SIG-M5 treated with dmso at 0.1 percent for 504 hours (cell line): Measurements from ENCODE around the gene CCDC138.

Experiments used
- DNase-seq: peaks from one replicate; lab custom pipeline; 2025; ENCODE audit not compliant: unreplicated experiment; lab: John Stamatoyannopoulos, UW

Gene CCDC138

DNA sequence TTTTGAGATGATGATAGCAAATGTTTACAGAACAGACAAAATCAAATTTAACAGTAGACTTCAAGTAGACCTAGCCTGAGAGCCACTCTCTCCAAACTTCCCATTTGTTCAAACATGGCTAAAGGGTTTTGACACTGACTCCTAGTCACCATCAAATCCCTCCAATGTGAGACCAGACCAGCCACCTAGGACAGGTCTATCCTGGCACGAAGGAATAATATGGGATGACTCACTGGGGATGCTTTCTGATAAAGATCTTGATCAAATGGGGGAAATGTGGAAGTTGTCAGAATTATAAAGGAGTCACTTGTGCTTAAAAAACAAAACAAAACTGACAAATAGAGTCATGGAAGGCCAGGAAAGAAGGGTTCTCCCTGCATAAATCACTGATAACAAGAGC lies 106.7 kb downstream of the CCDC138 start:
- DNase-seq, result no peak

DNA sequence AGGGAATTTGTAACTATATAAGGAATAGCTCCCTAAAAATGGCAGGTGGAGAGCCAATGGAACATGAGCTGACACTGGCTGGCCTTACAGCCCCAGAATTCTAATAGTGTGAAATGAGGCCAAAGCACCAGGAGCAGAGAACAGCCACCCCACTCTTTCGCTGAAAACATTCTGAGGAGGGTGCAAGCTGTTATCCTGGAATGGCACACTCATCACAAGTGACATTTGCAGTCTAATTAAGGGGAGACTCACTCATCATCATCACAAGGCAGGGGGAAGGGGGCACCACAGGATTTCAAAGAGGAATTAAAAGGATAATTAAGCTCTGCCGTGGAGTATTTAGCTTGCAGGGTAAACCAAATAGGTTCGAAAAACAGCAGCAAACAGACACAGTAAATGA lies 108.2 kb downstream of the CCDC138 start:
- no peak for DNase-seq

DNA sequence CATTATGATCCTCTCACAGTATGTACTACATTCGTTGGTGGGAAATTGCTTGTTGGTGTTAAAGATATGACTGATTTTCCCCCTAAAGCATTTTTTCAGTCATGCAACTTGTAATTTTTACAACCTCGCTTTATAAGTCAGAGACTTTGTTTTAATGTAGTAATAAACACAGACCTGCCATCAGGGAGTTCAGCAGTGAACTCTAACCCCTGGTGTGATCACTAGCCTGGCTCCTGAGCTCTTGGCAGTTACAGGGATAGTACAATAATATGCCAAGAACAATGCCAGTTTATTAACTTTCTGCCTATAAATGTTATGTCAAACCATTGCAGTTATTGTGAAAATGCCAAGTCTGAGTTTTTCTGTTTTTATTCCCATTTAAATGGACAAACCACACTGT lies 108.6 kb downstream of the CCDC138 start:
- DNase-seq, result no peak

DNA sequence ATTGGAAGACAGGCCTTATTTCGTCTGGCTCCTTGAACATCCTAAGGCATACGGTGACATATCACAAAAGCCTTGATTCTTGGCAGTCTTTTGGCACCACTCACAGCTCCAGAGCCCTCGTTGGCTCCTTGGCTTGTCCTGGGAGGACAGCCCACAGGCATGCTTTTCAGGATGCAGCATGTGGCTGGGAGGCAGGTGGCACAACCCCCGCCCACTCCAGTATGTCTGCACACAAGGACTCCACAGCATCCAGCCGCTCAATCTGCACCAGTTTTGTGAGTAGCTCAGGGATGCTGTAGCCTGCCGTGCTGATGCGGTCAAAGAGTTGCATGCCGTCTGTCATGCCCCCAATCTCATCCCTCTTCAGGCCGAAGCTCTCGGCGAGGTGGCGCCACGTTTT lies 110.2 kb downstream of the CCDC138 start:
- no peak for DNase-seq

DNA sequence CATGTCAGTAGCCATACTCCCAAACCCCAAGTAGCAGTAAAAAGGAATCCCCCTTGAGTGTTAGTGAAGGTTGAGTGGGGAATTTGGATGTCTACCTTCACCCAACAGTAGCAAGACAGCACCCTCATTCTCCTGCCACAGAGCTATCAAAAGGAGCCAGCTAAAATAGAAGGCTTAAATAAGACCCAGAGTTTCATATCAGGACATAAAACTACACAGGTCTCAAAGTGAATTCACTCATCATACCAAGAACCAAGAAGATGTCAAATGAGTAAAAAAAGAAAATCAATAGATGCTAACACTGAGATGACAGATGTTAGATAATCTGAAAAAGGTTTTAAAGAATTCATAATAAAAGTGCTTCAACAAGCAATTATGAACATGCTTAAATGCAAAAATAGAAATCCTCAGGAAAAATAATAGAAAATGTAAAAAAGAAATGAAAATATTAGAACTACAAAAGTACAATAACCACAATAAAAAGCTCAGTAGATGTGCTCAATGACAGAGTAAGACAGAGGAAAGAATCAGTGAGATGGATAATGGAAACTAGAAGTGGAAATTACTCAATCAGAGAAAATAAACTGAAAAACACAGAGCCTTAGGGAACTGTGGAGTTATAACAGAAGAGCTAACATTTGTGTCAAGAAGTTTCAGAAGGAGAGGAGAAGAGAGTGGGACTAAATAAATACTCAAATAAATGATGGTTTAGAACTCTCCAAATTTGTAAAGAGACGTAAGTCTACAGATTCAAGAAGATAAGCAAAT lies 111.9 kb downstream of the CCDC138 start:
- DNase-seq, result no peak

DNA sequence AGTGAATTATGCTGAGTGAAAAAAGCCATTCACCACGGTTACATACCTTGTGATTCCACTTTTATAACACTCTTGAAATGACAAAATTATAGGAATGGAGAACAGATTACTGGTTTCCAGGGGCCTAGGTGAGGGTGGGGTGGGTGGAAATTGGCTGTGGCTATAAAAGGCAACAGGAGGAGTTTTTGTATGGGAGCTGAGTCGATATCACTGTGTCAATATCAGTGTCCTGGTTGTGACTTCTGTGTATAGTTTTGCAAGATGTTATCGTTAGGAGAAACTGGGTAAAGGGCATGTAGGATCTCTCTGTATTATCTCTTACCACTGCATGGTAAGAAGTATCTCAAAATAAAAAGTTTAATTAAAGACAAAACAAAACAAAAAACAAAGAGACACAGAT lies 118.1 kb downstream of the CCDC138 start:
- no peak for DNase-seq

DNA sequence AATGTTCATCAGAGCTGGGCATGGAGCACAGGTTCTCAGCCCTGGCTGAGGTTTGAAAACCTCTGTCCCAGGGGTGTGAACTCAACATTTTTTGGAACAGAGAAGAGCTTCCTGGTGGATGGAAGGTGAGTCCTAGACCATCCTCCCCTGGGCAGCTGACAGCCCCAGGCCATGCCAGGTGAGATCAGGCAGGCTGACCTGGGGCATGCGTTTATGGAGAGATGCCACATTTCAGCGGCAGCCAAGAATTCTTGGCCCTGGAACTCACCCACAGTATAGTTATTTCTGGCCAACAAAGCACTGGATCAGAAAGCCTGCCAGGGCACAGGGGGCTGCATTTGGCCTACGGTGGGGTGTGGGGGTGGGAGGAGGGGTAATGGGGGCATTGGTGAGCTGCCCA lies 118.6 kb downstream of the CCDC138 start:
- no peak for DNase-seq

DNA sequence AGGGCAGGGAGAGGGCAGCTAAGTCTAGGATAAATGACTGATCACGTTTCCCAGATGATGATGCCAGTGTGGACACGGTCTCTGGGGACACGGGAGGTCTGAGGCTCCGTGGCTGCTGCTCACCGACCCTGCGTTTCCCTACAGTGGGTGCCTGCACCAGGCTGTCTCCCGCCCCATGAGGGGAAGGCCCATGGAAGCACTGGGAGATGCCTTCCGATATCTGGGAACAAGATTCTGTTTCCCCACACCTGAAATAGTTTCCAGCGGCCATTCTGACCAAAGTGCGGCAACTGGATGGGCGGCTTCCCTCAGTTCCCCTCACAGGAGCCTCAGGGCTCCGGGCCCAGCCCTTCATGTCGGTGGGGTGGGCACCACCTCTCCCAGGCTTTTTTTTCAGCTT lies 119.3 kb downstream of the CCDC138 start:
- DNase-seq, result no peak

DNA sequence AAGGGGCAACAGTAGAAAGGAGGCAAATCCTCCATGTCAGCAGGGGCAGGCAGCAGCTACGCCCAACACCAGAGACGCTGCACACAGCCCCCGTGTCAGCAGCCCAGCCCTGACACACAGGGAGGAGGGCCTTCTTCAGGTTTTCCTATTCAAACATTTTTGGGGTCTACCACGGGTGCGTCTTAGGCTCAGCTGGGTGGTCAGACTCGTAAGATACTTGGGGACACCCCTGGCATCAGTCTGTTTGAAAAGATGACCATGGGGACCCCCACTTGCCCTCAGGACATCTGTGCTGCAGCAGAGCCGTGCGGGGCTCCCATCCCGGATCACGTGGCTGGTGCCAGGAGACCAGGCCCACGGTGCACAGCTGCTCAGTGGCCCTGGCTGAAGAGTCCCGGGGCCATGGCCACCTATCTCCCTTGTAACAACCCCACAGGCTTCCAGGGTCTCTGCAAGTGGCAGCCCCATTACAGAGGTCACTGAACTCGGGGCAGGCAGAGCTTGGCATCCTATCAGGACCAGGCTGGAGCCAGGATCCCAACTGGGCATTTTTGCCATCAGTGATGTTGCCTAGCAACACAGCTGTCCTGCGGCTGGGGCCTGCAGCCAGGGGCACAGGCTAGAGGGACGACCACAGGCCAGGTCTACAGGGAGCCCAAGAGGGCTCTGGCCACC lies 120.0 kb downstream of the CCDC138 start:
- no peak for DNase-seq

DNA sequence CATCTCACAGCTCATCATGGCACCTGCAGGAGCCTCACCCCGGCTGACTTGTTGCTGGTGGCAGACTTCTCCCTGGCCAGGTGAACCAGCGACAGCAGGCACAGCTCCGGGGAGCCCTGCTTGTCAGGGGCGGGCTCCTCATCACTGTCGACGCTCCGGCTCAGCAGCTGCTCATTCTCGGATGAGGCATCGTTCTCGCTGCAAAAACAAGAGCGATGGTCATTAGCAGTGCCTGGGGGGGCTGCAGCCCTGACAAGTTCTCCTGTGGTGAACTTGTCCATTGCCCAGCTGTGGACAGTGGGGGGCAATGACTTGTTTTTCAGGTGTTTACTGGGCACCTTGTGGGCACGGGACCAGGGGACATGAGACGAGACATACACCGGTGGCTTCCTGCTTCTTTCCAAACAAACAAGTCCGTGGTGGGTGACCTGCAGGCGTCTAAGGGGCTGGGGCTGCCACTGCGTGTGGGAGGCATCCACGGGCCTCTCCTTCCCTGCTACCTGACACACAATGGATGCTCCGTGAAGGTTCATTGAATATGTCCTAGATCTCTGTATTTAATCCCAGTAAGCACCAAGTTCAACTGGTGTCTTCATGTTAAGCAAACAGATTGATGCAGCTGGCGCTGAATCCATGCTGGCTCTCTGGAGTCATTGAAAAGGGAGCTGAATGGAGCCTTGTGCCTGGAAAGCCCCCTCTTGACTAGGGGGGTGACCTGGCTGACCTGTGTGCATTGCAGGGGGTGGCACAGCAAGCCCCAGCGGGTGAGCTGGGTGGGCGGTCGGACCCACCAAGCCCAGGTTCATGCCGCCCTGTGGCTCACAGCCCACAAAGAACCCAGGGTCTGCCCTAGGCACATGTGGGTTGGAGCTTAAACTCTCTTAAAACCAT lies 121.5 kb downstream of the CCDC138 start:
- no peak for DNase-seq

DNA sequence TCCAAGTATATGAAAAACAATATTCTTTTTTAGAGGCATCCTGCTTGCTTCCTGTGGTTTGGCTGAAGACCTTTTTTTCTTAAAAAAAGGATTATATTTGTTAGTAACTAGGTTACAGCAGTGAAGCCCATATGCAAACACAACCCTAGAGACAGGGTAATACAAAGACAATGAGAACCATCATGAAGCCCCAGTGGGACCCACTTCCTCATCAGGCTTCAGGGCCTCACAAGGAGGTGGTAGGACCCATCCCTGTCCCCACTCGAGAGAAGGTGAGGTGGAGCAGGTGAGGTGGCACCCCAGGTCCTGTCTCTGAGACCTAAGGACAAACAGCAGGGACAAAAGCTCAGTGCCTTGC lies 122.1 kb downstream of the CCDC138 start:
- DNase-seq, result no peak

DNA sequence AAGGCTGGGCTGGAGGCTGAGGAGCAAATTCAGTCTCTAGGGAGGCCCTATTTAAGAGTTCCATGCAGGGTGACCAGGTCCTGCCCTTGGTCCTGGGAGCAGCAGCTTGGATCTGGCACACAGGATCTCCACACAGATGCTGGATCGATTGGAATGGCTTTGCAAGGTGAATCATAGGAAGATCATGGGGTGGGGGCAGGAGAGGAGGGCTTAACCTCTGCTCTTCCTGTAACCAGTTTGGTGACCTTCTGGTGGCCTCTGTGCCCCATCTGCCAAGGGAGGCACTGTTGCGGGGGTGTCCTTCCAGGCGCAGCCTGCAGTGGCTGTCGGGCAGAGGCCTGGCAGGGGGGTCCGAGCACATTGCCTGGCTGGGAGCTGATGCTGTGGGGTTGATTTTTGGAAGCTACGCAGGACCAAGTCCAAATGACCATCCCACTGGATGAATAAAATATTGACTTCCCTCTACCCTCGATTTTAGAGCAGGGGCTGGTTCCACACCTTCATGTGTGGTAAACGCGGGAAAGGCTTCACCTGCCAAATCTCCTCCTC lies 122.8 kb downstream of the CCDC138 start:
- no peak for DNase-seq

DNA sequence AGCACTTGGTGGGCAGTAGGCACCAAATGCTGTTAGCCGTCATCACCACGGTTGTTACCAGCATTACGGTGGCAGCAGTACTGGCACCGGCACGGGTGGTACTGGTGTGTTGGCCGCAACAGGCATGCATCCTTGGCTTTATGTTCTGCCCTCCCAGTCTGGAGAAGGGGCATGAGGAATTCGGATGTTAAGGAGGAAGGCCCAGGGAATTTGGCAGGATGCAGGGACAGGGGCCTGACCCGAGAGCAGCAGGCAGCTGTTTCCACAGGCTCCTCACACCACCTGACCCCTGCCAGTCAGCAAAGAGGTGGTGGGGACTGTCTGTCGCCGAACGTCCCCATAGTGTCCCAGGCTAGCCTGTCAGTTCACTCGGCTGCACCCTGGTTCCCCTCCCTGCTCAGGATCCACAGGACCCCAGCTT lies 123.5 kb downstream of the CCDC138 start:
- DNase-seq, result no peak

DNA sequence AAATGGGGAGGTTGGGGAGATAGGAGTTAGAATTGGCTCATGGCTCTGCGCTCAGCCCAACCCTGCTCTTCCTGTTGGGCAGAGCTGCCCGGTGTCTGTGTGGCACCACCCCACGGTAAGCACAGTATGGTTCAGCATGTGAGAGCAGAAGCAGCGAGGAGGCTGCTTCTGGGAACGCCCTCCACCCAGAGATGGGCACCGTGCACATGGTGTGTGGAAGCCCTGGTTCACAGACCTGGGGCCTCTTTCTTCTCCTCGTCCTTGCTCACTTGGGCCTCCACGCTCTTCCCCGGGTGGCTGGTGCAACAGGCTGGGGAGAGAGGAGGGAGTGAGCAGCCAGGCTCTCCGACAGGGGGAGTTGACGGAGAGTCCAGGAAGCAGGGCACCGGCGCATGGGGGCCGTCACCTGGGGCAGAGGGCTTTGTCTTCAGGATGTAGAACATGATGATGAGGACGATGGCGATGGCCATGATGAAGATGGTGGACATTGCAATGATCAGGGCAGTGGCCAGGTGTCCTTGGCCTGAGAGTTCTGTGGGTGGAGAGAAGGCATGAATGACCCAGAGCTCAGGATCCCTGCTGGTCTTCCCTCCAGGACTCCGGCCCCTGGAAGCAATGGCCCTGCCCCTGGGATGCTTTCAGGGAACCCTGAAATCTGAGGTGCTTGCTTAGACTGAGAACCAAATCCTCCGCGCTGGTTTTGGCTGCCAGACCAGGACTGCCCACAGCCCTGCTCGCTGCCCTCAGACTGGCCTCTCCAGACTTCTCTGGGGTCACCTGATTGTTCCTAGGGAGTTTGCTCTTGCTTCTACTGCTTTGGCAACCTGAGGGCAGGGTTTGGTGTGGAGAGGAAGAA lies 124.2 kb downstream of the CCDC138 start:
- DNase-seq, result no peak

DNA sequence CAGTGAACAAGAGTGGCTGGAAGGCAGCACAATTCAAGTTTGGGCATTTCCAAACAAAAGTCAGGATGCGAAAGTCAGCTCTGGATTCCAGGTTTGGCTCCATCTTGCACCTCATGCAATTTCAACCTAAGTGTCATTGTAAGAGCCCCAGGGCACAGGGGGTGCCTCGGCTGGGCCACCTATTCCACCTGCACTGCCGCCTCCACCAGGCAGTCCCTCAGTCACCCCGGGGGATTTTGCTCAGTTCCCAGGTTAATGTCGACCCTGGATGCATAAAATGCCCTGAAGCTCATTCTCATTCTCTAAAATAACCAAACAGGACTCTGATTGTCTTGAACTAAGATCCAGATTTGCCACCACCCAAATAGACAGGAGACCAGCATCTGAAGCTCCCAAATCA lies 124.8 kb downstream of the CCDC138 start:
- DNase-seq, result no peak

DNA sequence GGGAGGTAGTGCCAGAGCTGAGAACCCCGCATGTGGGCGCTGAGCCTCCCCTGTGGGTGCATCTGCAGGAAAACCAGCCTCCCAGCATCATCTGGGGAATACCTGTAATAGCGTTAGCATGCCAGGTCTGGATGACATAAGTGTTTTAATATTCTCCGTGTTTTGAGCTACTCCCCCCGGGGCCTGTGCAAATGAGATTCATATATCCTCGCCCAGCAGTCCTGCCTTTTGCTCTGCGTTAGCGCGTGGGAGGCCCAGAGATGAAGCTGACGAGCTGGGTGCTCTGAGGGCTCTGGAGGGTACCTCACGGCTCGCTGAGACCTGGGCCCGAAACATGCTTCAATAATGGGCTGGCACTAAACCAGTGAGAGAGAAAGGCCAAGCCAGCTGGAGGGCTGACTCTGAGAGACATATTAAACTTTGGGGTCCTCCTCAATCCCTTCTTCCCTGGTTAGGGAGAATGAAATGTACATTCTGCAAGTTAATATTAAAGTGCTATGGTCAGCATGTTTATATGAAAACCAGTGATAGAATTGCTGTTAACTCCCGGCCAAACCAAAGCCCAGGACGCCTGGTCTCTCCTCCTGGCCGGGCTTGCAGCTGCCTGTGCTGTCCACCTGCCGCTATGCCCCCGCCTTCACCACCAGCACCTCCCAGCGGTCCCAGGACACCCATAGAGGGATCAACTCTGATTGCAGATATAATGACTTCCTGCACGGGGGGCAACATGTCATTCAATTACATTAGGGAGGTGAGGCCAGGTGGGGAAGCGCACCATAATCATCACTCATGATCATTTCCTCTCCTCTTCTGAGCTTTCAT lies 125.4 kb downstream of the CCDC138 start:
- no peak for DNase-seq

DNA sequence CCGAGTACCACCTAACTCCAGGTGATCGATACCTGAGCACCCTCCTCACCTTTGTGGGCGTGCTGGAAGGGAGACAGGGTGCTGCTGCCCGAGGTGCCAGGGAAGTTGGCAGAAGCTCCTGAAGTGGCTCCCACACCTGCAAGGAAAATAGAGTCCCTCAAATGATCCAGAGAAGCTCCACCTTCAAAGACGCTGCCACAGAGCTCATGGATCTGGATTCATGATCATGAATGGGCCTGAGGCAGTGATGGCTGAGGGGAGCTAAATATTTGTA lies 126.0 kb downstream of the CCDC138 start:
- no peak for DNase-seq

DNA sequence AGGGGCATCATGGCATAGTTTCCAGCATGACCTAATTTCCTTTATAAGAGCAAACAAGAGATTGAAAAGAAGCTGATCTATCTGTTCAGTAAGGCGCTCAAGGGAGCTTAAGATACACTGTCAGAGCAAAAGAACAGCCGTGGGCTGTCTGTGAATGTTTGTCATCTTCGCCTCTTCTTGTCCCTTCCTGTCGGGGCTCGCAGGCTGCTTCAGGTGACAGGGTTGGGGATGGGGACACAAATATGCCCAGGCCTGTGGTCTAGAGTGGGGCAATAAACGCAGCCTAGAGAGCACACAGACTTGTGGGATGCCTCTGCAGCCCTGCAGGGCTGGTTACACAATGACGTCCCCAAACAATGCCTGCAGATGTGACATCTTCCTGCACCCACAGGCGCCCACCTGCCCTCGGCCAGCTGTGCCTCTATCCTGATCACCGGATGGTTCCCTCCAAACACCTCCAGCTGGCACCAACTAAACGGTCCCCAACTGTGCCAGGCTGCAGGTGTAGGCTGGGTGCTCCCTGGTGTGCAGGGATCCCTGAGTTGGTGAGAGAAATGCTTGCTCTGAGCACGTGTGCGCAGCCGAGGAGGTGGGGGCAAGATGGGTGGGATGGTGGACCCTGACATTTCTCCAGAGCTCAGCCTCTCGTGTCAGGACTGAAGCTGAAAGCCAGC lies 129.7 kb downstream of the CCDC138 start:
- DNase-seq, result no peak

DNA sequence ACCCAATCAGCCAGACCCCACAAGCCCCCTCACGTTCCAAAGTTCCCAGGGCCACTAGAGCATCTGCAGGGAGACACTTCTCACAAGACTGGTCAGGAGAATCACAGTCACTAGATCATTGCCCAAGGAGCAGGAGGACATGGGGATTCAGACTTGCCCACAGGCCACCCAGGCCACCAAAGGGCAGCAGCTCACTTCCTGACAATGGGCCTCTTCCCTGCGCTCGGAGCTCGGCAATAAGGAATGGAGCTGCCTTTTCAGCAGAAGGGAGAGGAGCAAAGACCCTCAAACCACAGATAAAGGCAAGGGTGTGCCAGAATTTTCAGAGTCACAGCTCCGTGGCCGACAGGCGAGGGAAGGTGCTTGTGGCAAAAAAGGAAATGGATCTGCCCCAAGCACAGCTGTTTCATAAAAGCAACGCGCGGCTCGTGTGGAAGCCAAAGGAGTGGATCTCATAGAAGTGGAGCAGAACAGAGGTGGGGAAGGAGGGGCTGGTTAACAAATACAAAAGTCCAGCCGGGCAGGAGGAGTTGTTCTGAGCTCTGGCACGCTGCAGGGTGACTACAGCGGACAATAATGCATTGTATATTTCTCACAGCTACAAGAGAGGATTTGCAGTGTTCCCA lies 130.3 kb downstream of the CCDC138 start:
- DNase-seq, result no peak
